GM19035 (cell line): Measurements from ENCODE around the gene TMEM119.
A peak's percentile ranks its signal among the peaks of the same experiment; 100 is the strongest.
"Not testable (repeated sequence)": the region's sequence is repeated elsewhere in the genome, so short reads cannot be mapped to it uniquely, and the experiment has no call there.

Source experiments
- ATAC-seq: cut with Tn5 transposase; IDR thresholded peaks from one replicate; pipeline ENCODE4 v1.9.1; 2021; ENCODE audit not compliant: unreplicated experiment

TMEM119 gene

GRCh38 chr12:108567406-108568337 lies 30.2 kb downstream of the TMEM119 start:
- ATAC-seq: no peak

DNA sequence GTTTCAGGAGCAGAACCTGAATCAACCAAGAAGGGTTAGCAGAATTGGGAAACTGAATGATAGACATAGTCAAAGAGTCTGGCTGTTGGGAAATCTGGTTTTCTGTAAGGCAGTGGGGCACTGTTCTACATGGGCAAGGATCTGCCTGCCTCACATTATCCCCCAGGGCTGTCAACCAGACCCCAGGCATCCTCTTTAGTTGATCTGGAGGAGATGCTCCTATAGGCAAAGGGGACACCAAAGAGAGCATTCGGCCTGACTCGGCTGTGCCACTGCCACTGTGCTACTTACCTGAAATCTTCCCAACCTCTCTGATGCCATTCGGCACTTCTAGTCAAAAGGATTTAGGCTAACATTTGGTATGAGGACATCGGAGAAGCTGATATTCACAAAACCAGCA lies 31.4 kb downstream of the TMEM119 start:
- ATAC-seq: no peak

GRCh38 chr12:108565976-108566375 lies 31.9 kb downstream of the TMEM119 start:
- ATAC-seq: no peak

- ATAC-seq: no peak
These were observed 32.7 kb downstream of the TMEM119 start for GRCh38 chr12:108565146-108565545.

GRCh38 chr12:108564724-108565123 lies 33.2 kb downstream of the TMEM119 start:
- ATAC-seq: no peak

DNA sequence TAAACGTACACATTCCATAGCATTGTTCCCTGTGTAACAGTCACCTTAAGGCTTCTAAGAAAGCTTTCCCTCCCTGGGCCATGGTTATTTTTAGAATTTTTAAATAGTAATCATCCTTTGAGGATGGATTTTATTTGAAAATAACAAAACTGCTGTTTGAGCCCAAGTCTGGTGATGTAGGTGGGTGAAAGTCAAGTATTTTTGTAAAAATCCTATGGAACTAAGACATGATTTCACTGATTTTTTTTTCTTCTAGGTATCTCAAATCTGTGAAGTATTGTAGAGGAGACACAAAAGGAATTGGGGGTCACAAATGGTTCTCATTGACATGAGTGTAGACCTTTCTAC lies 34.1 kb downstream of the TMEM119 start:
- ATAC-seq: no peak

DNA sequence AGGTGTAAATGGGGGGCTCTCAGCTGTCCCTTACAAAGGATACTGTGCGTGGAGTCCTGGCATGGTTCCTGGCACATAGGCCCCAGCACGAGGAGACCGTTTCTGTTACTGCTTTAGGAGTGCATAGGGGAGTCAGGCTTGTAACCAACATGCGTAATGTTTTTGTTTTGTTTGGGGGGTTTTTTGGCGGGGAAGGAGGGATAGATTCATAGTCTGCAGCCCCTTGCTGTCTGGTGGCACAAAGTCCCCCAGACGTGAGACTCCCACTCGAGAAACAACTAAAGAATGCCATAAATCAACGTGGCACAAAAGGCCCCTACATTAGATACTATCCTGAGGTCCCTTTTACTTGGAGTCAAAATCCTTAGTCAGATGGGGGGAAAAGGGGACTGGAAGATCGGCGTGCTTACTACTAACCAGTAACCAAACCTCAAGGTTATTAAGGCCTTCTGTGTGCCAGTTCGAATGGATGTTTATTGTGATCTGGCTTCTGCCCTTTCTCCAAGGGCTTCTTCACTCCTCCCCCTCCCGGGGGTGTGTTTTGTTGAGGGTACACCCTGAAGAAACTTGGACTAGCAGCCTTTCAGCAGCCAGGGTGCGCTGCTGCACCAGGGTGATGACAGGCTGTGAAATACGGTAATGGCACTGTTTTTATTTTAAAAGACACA lies 34.6 kb downstream of the TMEM119 start:
- ATAC-seq: peak; percentile 39

DNA sequence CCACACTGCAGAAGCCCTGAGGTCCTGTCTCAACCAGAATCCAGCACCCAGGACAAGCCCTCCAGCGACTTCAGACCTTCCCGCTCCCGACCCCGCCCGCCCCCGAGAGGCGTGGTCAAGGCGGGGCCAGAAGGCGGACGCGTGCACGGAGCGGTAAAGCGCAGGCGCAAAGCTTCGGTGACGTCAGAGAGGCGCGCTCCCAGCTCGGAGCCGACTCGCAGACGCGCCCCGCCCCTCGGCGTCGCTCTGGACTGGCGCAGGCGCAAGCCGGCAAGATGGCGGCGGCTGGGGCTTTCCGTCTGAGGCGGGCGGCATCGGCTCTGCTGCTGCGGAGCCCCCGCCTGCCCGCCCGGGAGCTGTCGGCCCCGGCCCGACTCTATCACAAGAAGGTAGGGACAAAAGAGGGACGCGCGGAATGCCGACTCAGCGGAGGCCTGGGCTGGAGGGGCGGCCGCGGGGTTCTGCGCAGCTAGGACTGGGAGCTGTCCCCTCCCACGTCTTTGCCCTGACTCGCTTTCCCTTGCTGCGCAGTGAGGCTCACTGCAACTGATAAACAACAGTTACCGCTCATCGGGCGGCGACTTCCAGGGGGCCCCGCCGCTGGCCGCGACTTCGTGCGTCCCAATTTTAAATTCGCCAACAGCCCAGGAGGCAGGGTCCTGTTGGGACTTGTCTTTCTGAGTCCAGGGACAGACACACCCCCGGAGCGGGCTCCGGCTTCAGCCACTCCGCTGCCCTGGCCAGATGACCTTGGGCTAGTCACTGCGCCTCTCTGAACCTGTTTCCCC lies 35.3 kb downstream of the TMEM119 start, which contains the start of gene ISCU:
TSS of gene ISCU (plus strand) at position 249 of the 788 bp plus-strand sequence. CDS start at position 276, 27 bp downstream.
- peak; percentile 60 for ATAC-seq

- no peak for ATAC-seq
These were observed 36.0 kb downstream of the TMEM119 start for GRCh38 chr12:108561852-108562347.

DNA sequence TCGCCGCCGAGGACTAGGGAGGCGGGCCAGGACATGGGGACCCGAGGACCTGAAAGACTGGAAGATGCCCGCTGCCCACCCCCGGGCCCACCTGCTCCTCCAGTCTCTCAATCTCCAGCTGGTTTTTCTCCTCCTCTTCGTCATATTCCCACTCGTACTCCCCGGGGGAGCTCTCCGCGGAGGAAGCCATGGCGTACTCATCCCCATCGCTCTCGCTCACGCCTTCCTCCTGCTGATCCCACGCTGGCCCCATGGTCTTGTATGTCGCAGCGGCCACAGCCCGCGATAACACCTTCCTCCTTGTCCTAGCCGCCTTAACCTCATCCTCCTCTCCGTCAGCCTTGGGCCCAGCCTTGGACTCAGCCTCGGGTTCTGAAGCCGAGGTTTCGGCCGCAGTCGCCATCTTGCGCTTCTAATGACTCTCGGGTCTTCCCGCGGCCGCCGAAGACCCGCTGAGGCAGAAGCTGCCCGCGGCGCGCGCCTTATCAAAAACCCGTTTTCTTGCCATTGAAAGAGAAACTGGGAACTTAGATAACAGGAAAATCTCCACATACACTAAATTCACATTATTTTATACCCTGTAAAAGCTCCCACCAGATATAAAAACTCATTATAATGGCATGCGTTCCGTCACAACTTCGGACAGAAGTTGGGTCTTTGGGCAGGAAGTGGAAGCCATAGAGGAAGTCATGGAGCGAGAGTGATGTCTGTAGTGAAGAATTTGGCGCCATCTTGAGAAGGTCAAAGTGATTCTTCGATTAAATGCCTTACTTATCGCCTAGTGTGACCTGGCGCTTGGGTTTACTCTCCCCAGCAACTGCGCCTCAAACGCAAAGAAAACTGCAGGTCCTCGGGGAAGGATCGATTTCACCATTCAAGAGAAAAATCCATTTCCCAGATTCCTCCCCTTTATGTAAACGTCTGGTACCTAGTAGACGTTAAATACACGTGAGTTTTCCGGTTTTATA lies 36.8 kb downstream of the TMEM119 start, which contains the start of gene SART3:
TSS of gene SART3 (minus strand) at position 422 of the 968 bp plus-strand sequence. CDS start at position 403, 19 bp downstream.
- peak; percentile 46 for ATAC-seq

GRCh38 chr12:108560321-108560721 lies 37.6 kb downstream of the TMEM119 start:
- no peak for ATAC-seq

GRCh38 chr12:108559748-108560147 lies 38.1 kb downstream of the TMEM119 start:
- no peak for ATAC-seq

DNA sequence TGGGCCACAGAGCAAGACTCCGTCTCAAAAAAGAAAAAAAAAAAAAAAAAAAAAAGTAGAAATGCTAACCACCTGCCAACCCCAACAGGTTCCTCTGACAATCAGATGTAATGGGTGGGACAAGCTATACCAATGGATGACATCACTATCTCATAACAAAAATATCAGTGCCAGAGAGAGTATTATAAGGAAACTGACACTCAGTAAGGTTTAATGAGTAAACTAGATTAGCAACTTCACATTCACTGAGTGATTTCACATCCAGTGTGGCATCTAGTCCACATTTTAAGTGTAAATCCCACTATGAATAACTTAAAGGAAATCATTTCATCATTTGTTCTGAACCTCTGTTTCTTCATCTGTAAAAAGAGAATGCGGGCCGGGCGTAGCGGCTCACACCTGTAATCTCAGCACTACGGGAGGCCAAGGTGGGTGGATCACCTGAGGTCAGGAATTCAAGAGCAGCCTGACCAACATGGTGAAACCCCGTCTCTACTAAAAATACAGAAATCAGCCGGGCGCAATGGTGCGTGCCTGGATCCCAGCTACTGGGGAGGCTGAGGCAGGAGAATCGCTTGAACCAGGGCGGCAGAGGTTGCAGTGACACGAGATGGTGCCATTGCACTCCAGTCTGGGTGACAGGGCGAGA lies 38.8 kb downstream of the TMEM119 start:
- no peak for ATAC-seq

DNA sequence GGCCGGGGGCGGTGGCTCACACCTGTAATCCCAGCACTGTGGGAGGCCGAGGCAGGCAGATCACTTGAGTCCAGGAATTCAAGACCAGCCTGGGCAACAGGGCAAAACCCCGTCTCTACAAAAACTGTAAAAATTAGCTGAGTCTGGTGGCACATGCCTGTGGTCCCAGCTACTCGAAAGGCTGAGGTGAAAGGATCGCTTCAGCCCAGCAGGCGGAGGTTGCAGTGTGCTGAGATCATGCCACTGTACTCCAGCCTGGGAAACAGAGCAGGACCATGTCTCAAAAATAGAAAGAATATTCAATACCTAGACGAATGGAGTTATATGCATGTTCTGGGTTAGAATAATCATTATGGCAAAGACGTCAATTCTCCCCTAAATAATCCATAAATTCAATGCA lies 42.5 kb downstream of the TMEM119 start:
- not testable (repeated sequence) for ATAC-seq

DNA sequence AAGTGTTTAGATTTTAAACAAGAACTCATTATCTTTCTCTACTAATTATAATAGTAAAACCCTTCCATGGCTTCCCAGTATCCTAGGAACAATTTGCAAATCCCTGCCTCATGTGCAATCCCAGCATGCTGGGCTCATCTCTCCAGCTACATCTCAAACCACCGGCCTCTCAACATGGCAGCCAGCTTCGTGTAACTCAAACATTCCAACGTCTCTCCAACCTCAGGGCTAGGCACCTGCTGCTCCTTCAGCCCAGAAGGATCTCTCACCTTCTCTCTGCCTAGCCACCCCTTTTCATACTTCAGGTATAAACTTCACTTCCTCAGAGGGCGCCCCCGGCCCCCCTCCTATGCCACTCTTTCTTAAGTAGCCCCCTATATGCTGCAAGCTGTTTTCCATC lies 44.1 kb downstream of the TMEM119 start:
- no peak for ATAC-seq

DNA sequence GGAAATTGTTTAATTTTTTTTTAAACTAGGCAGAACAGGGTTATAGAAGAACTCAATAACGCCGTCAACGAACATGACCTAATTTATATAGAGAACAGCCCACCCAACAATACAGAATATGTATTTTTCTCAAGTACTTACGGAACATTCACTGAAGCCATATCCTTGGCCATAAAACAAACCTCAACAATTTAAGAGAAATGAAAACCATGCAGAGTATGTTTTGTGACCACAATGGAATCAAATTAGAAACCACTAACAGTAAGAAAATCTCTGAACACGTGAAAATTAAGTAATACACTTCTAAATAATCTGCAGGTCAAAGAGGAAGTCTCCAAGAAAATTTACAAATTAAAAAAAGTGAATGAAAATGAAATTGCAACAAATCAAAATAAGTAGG lies 46.3 kb downstream of the TMEM119 start:
- ATAC-seq: no peak

DNA sequence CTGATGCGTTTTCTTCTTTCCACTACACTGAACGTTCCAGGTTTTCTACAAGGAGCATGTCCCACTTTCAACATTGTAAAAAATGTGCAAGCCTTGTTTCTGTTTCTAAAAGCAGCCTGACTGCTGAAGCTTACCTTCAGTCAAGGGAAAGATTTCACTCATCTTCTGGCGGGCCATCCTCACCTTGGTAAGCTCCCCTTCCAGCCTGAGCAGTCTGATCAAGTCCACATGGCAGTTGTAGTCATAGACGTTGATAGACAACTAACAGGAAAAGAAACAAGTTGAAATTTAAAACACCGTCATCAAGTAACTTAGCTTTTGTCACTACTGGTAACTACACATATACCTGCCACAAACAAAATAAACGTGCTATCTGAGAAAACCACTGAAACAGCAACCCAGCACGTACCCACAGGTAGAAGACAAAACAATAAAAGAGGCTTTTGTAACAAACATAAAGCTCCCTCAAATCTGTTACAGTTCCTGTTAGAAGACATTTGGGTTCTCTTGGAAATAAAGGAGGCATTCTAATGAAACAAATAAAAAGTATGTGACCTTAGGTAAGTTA lies 48.8 kb downstream of the TMEM119 start:
- no peak for ATAC-seq

DNA sequence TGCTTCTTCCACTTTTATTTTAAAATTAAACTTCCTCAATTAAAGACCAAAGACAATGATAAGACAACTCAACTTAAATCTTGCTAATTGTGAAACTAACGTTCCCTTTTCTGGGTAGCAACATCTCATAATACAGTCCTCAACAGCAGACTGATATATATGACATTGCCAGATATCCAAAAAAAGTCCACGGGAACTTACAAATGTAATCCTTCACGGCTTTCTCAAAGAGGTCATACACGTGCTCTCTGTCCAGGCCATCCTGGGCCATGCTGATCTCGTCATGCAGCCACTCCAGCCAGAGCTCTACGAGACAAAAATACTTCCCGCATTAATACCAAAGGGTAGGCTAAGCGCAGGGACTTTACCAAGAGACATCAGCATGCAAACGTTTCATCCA lies 50.2 kb downstream of the TMEM119 start:
- no peak for ATAC-seq

- no peak for ATAC-seq
These were observed 54.2 kb downstream of the TMEM119 start for GRCh38 chr12:108543652-108544051.
